Heart left ventricle (tissue), 16 donors: ENCODE data around the gene GPX4. TPM values are rescaled to one million over a fixed set of nuclear protein-coding genes. Genes with fewer than 3 reads are reported as not detected.

ENCODE experiments used
- ATAC-seq, 4 donors: fragments of 200-7000 bp; cut with Tn5 transposase; one replicate each; pipeline ENCODE4 v1.9.1; 2020 to 2022; ENCODE audit warnings: moderate library complexity in 4 of 4, mild to moderate bottlenecking in 3 of 4, moderate number of reproducible peaks in 1 of 4
- DNase-seq, 5 donors: peaks; one replicate each; pipeline ENCODE4 v3.0.0-alpha.2; 2020
- H3K27ac ChIP-seq, 12 donors: fragments of 200-600 bp; sonication (generic) in 4 of 12; one replicate each; pipeline versions ENCODE4 v1.5.0 to v1.8.0; 2016 to 2022; ENCODE audit warnings: mild to moderate bottlenecking in 2 of 12
- H3K27me3 ChIP-seq, 9 donors: fragments of 200-600 bp; sonication (generic) in 2 of 9; one replicate each; pipeline versions ENCODE4 v1.5.1 to v1.8.0; 2016 to 2022; ENCODE audit warnings: mild to moderate bottlenecking in 3 of 9
- H3K36me3 ChIP-seq, 9 donors: fragments of 200-600 bp; sonication (generic) in 2 of 9; one replicate each; pipeline versions ENCODE4 v1.5.0 to v1.8.0; 2018 to 2022; ENCODE audit warnings: mild to moderate bottlenecking in 2 of 9
- H3K4me1 ChIP-seq, 12 donors: fragments of 200-600 bp; sonication (generic) in 4 of 12; one replicate each; pipeline versions ENCODE4 v1.5.0 to v1.8.0; 2016 to 2022; ENCODE audit warnings: mild to moderate bottlenecking in 3 of 12
- H3K4me3 ChIP-seq, 12 donors: fragments of 200-600 bp; sonication (generic) in 4 of 12; one replicate each; pipeline versions ENCODE4 v1.5.0 to v1.8.0; 2017 to 2022; ENCODE audit warnings: mild to moderate bottlenecking in 9 of 12, moderate library complexity in 4 of 12
- H3K9me3 ChIP-seq, 12 donors: fragments of 200-600 bp; sonication (generic) in 4 of 12; one replicate each; pipeline versions ENCODE4 v1.5.0 to v1.8.0; 2016 to 2022; ENCODE audit warnings: mild to moderate bottlenecking in 1 of 12
- CTCF ChIP-seq, 12 donors: fragments of 200-600 bp; sonication (generic) in 4 of 12; IDR thresholded peaks; one replicate each; pipeline versions ENCODE4 v1.5.0 to v1.8.0; 2018 to 2022; ENCODE audit warnings: antibody characterized with exemption in 12 of 12, mild to moderate bottlenecking in 5 of 12
- POLR2A ChIP-seq, 2 donors: fragments of 450-650 bp; IDR thresholded peaks; one replicate each; pipeline ENCODE4 v1.6.1; 2017; ENCODE audit warnings: antibody characterized with exemption in 2 of 2, mild to moderate bottlenecking in 2 of 2, moderate library complexity in 2 of 2
- WGBS, 4 donors: extraction: QIAGEN DNeasy Blood & Tissue Kit in 2 of 4; methylation state at CpG; one replicate each; pipeline versions ENCODE4 v1.1.5 to v1.1.7; 2013 to 2018; 5-methylcytosine and 5-hydroxymethylcytosine counted together
- intact Hi-C, 10 donors: fragments of 100-400 bp; cut with DNase I; formaldehyde crosslinking; loops; one replicate each; pipeline versions ENCODE4 v1.11.1 to v1.14.2; 2022
- polyA plus RNA-seq, 2 donors: library from polyadenylated mRNA; stranded (reverse); fragments of 200-250 nt; gene quantifications; one replicate each; pipeline ENCODE4 v1.2.3, GENCODE V29; 2013
- total RNA-seq, 9 donors: library from RNA; depleted of rRNA in 2 of 9; stranded (reverse); fragments of >200 nt in 2 of 9; fragmentation: NEBNext Ultra II Directional in 3 of 9; extraction: Animal tissue kit (Norgen Biotek cat#: 25700) in 3 of 9; gene quantifications; one replicate each; pipeline versions ENCODE4 v1.1.0 to v1.2.4, GENCODE V29; 2016 to 2023
- donor health status: ischemic (EF 13 %, LVEDD 7.1; RV severe dilation, severe dysfunction).
- donor health status: healthy with polysubstance abuse.
- donor health status: DM: no; HTN: yes; CAD: no.
- donor health status: DM: no; HTN: no; CAD: no.
- donor health status: ischemic (EF 25% LVEDD 6.9; RV normal size, moderate dysfunction).
- donor health status: ischemic (EF 25% LVEDD 5.7; RV mildly dilated, moderate dysfunction).
- donor health status: healthy.
- donor health status: DM: yes; HTN: yes; CAD: no.
- donor health status: ischemic (EF 35%, LVEDD 5.7; RV mildly dilated, moderate dysfunction).
- donor health status: nonischemic (EF 11% LVEDD 7.7; RV severe dilation, severe dysfunction).
- donor health status: DM: yes; HTN: yes; CAD: no.
- donor health status: PGD.
- donor health status: ischemic (EF 29% LVEDD 5.4; RV normal size, mild dysfunction).
- donor health status: nonischemic (EF 23%, LVEDD 6.1; RV moderate dilation, normal function).

GPX4 gene
- total and polyA plus RNA-seq, 11 donors = 251 to 590 (median 326) TPM

DNA sequence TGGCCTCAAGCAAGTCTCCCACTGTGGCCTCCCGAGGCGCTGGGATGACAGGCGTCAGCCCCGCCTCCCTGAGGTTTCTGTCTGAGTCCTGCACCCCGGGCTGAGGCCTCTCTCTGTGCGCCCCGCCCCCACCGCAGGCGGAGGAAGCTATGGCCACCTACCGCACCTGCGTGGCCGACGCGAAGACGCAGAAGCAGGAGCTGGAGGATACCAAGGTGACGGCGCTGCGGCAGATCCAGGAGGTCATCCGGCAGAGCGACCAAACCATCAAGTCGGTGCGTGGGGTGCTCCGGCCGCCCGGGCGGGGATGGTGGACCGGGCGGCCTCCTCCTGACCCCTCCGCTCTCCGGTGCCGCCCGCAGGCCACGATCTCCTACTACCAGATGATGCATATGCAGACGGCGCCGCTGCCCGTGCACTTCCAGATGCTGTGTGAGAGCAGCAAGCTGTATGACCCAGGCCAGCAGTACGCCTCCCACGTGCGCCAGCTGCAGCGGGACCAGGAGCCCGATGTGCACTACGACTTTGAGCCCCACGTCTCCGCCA is 24.2 kb upstream of the GPX4 start:
- Histone ChIP-seq H3K36me3 (peaks cover 0 to 63% (median 0%) of the 10 kb centered on the region in 9 donors), H3K4me1 (peaks cover 0 to 51% (median 3%) of the 10 kb centered on the region in 12 donors), H3K9me3 (no peaks in the 10 kb centered on the region), H3K4me3 (peak overlapping the region in 1 of 12 donors; percentile 8), H3K27ac (no peak overlapping the region), H3K27me3 (peaks cover 0 to 6% (median 0%) of the 10 kb centered on the region in 9 donors)
- intact Hi-C loops = loop anchor here in 1 of 10 donors (10.0 kb wide), 1 partner anchor 45 kb away; no protein-coding TSS in a partner anchor
- ATAC-seq (no peak), DNase-seq (peak in 1 of 5 donors; percentile 63)
- TF ChIP-seq CTCF (IDR thresholded peaks at IDR 0.05) = no peak
- 88 to 92% (median 90%) methylated on average over 29 to 45 of the region's 45 CpGs for WGBS, 4 donors

DNA sequence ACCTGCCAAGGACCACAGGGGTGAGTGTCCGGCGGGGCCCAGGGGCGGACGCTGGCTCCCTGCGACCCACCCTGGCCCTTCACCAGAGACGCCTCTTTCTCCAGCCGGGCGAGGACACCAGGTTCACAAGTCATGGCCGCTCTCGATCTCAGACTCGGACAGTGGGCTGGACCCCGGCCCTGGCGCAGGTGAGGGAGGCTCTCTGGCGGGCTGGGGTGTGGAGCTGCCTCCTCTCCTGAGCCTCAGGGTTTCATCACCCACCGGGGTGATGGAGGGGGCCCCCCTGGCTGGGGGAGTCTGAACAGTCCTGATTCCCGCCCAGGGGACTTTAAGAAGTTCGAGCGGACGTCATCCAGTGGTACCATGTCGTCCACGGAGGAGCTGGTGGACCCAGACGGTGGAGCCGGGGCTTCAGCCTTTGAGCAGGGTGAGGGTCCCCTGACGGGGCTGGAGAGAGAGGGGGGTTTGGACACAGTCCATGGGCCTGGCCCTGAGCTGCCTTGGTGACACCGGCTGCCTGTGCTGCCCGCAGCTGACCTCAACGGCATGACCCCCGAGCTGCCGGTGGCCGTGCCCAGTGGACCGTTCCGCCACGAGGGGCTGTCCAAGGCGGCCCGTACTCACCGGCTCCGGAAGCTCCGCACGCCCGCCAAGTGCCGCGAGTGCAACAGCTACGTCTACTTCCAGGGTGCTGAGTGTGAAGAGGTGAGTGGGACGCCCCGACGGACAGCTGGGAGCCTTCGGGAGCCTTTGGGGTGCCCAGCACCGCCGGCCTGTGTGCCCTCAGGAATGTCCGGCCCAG is 23.2 kb upstream of the GPX4 start:
- 93 to 96% (median 95%) methylated on average over 28 to 50 of the region's 50 CpGs for WGBS, 4 donors
- Histone ChIP-seq H3K4me3 (no peak overlapping the region), H3K4me1 (peaks cover 0 to 44% (median 3%) of the 10 kb centered on the region in 12 donors), H3K36me3 (peaks cover 0 to 67% (median 0%) of the 10 kb centered on the region in 9 donors), H3K27ac (no peak overlapping the region), H3K9me3 (no peaks in the 10 kb centered on the region), H3K27me3 (peaks cover 0 to 6% (median 0%) of the 10 kb centered on the region in 9 donors)
- intact Hi-C loops = loop anchor here in 1 of 10 donors (10.0 kb wide), 1 partner anchor 46 kb away; no protein-coding TSS in a partner anchor
- ATAC-seq (no peak), DNase-seq (no peak)
- TF ChIP-seq POLR2A (IDR thresholded peaks at IDR 0.05) (no peak), CTCF (IDR thresholded peaks at IDR 0.05) (no peak)

GRCh38 chr19:1081301-1082164 is 22.3 kb upstream of the GPX4 start:
- peak overlapping the region in 1 of 12 donors; percentile 31 for H3K4me3 ChIP-seq
- TF ChIP-seq CTCF (IDR thresholded peaks at IDR 0.05) = no peak
- TF ChIP-seq POLR2A (IDR thresholded peaks at IDR 0.05) = no peak
- intact Hi-C loops = loop anchor here in 1 of 10 donors (10.0 kb wide), 1 partner anchor 47 kb away; no protein-coding TSS in a partner anchor
- H3K27me3 ChIP-seq = peaks cover 0 to 6% (median 0%) of the 10 kb centered on the region in 9 donors
- peaks cover 0 to 71% (median 0%) of the 10 kb centered on the region in 9 donors for H3K36me3 ChIP-seq
- DNase-seq = peak in 2 of 5 donors; percentile 52 to 57
- no peak for ATAC-seq
- H3K27ac ChIP-seq = no peak overlapping the region
- H3K9me3 ChIP-seq = no peaks in the 10 kb centered on the region
- peaks cover 0 to 43% (median 3%) of the 10 kb centered on the region in 12 donors for H3K4me1 ChIP-seq
- 68 to 80% (median 71%) methylated on average over 40 to 58 of the region's 58 CpGs for WGBS, 4 donors
